8988T (cell line): ENCODE data around the gene GPR173.

Experiments
- DNase-seq: peaks from one replicate; pipeline ENCODE4 v3.0.0; 2011

GPR173 gene

GRCh38 chrX:53091354-53091753, 42.8 kb downstream of the GPR173 start:
- no peak for DNase-seq

- peak; percentile 59 for DNase-seq
Observed at GRCh38 chrX:53093177-53093655, 44.6 kb downstream of the GPR173 start.

- DNase-seq: peak; percentile 68
Observed at GRCh38 chrX:53093748-53094581, 45.4 kb downstream of the GPR173 start, which contains the start of gene KANTR. Gene KANTR, plus strand, starts transcription at chrX:53094142. Its CDS starts 30,131 bp downstream, at chrX:53124273.

- no peak for DNase-seq
Observed at GRCh38 chrX:53094582-53094905, 46.0 kb downstream of the GPR173 start.

- DNase-seq: no peak
Observed at GRCh38 chrX:53095796-53096195, 47.2 kb downstream of the GPR173 start.

- no peak for DNase-seq
Observed at GRCh38 chrX:53114864-53115549, 66.4 kb downstream of the GPR173 start.

- DNase-seq: no peak
Observed at GRCh38 chrX:53115550-53115874, 66.9 kb downstream of the GPR173 start.

- no peak for DNase-seq
Observed at GRCh38 chrX:53116101-53116500, 67.5 kb downstream of the GPR173 start.

GRCh38 chrX:53122013-53122412, 73.4 kb downstream of the GPR173 start:
- no peak for DNase-seq

- DNase-seq: no peak
Observed at GRCh38 chrX:53125506-53125905, 76.9 kb downstream of the GPR173 start.

- no peak for DNase-seq
Observed at GRCh38 chrX:53126377-53126776, 77.8 kb downstream of the GPR173 start.

- DNase-seq: no peak
Observed at GRCh38 chrX:53128097-53128749, 79.6 kb downstream of the GPR173 start.
